Fibroblast of lung (primary cell): ENCODE measurements around the gene SLC1A7. TPM values are rescaled to one million over a fixed set of nuclear protein-coding genes. Genes with fewer than 3 reads are reported as not detected.

Experiments
- DNase-seq, 2 donors: peaks; one replicate each; pipeline versions ENCODE4 v3.0.0 to v3.0.0-alpha.2; 2010; ENCODE audit warnings: low read depth in 2 of 2
- H2AFZ ChIP-seq: 2 replicates; pipeline ENCODE4 v1.5.1; 2012; ENCODE audit warnings: low read length, control low read depth, inconsistent platforms
- H3K27ac ChIP-seq: 2 replicates; pipeline ENCODE4 v1.5.1; 2011; ENCODE audit warnings: low read length, control low read depth; ENCODE audit not compliant: insufficient read depth
- H3K27me3 ChIP-seq: 2 replicates; pipeline ENCODE4 v1.5.1; 2011; ENCODE audit warnings: mild to moderate bottlenecking, low read length; ENCODE audit not compliant: control insufficient read depth, insufficient read depth
- H3K36me3 ChIP-seq: 2 replicates; pipeline ENCODE4 v1.5.1; 2011; ENCODE audit warnings: low read length; ENCODE audit not compliant: control insufficient read depth, insufficient read depth
- H3K4me1 ChIP-seq: 2 replicates; pipeline ENCODE4 v1.5.1; 2011; ENCODE audit warnings: low read length; ENCODE audit not compliant: control insufficient read depth, insufficient read depth; ENCODE audit errors: extremely low read depth
- H3K4me2 ChIP-seq: 2 replicates; pipeline ENCODE4 v1.5.1; 2011; ENCODE audit warnings: low read length, control low read depth; ENCODE audit not compliant: insufficient read depth; ENCODE audit errors: extremely low read depth
- H3K4me3 ChIP-seq, 4 experiments: fragments of 200-600 bp in 1 of 4; sonication (generic) in 1 of 4; replicated peaks in 1 of 4; 2 replicates each; pipeline ENCODE4 v1.5.1; 2011 to 2016; ENCODE audit warnings: low read length in 4 of 4, low read depth in 3 of 4, mild to moderate bottlenecking in 3 of 4, control low read depth in 2 of 4, inconsistent platforms in 1 of 4, mixed read lengths in 1 of 4; ENCODE audit not compliant: insufficient read depth in 1 of 4; ENCODE audit errors: control extremely low read depth in 1 of 4
- H3K79me2 ChIP-seq: 2 replicates; pipeline ENCODE4 v1.5.1; 2012; ENCODE audit warnings: mild to moderate bottlenecking, low read length, inconsistent platforms; ENCODE audit not compliant: control insufficient read depth, insufficient read depth
- H3K9ac ChIP-seq: 2 replicates; pipeline ENCODE4 v1.5.1; 2011; ENCODE audit warnings: mild to moderate bottlenecking, low read length, control low read depth; ENCODE audit not compliant: insufficient read depth
- H3K9me3 ChIP-seq: 2 replicates; pipeline ENCODE4 v1.5.1; 2012; ENCODE audit warnings: low read depth, low read length; ENCODE audit not compliant: control insufficient read depth, insufficient read depth
- H4K20me1 ChIP-seq: 2 replicates; pipeline ENCODE4 v1.5.1; 2011; ENCODE audit warnings: low read length; ENCODE audit not compliant: control insufficient read depth, insufficient read depth; ENCODE audit errors: extremely low read depth
- CTCF ChIP-seq, 2 donors: IDR thresholded peaks in 1 of 2; conservative IDR thresholded peaks in 1 of 2; 1 replicate in 1 of 2; 2 replicates in 1 of 2; pipeline ENCODE4 v1.5.1; 2011 to 2012; ENCODE audit warnings: low read length in 2 of 2, control low read depth in 1 of 2, inconsistent platforms in 1 of 2, low read depth in 1 of 2, mild to moderate bottlenecking in 1 of 2
- EZH2 ChIP-seq: IDR thresholded peaks from 2 replicates; pipeline ENCODE4 v1.5.1; 2012; ENCODE audit warnings: low read length, control low read depth, mild to moderate bottlenecking; ENCODE audit errors: missing control alignments
- polyA plus RNA-seq, 2 donors: library from polyadenylated mRNA; depleted of rRNA in 1 of 2; stranded (reverse) in 1 of 2; unstranded in 1 of 2; fragments of >200 nt; gene quantifications; 2 replicates each; pipeline ENCODE4 v1.2.1, GENCODE V29; 2011 to 2012; ENCODE audit warnings: missing spikeins in 1 of 2
- total RNA-seq: library from RNA; depleted of rRNA; stranded (reverse); fragments of >200 nt; gene quantifications from 2 replicates; pipeline ENCODE4 v1.2.1, GENCODE V29; 2014

Gene SLC1A7
- total and polyA plus RNA-seq, 2 donors (not counting 1 experiment from before 2014, with no cell fraction given): 0.15 to 0.33 TPM

DNA sequence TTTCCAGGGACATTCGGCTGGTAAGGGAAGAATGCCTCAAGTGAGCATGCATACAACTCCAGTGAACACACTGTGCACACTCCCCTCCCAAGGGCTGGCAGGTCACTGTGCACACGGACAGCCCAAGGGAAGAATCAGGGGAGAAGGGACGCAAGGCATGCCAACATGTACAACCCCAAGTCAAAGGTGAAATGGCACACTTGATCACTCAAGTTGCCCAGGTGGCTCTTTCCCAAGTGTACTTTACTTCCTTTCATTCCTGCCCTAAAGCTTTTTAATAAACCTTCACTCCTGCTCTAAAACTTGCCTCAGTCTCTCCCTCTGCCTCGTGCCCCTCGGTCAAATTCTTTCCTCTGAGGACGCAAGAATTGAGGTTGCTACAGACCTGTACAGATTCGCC lies 13.5 kb upstream of the SLC1A7 start:
- no peak for TF ChIP-seq CTCF (conservative IDR thresholded peaks at IDR 0.05 in 1 of 2, IDR thresholded peaks at IDR 0.05 in 1 of 2; ENCODE audit: low read depth in 1 of 2, low read length in 2 of 2)
- no peak for TF ChIP-seq EZH2
- H3K4me1 ChIP-seq: no peaks in the 10 kb centered on the region

GRCh38 chr1:53155534-53155933 lies 13.1 kb upstream of the SLC1A7 start:
- Histone ChIP-seq H3K4me1 (no peaks in the 10 kb centered on the region), H3K36me3 (no peaks in the 10 kb centered on the region), H3K27me3 (no peaks in the 10 kb centered on the region), H3K9ac (no peak overlapping the region), H3K27ac (no peak overlapping the region), H3K4me3 (no peak overlapping the region), H3K9me3 (no peaks in the 10 kb centered on the region), H2AFZ (no peak overlapping the region), H3K4me2 (no peak overlapping the region), H3K79me2 (no peaks in the 10 kb centered on the region), H4K20me1 (no peaks in the 10 kb centered on the region)
- no peak for DNase-seq
- no peak for TF ChIP-seq EZH2
- TF ChIP-seq CTCF (conservative IDR thresholded peaks at IDR 0.05 in 1 of 2, IDR thresholded peaks at IDR 0.05 in 1 of 2; ENCODE audit: low read depth in 1 of 2, low read length in 2 of 2): no peak

More for the DNA sequence above, 13.5 kb upstream of the SLC1A7 start:
- Histone ChIP-seq H3K27ac (no peak overlapping the region), H3K36me3 (no peaks in the 10 kb centered on the region), H3K4me3 (no peak overlapping the region), H4K20me1 (no peaks in the 10 kb centered on the region), H3K9me3 (no peaks in the 10 kb centered on the region), H3K27me3 (no peaks in the 10 kb centered on the region), H3K9ac (no peak overlapping the region), H2AFZ (no peak overlapping the region), H3K79me2 (no peaks in the 10 kb centered on the region), H3K4me2 (no peak overlapping the region)
- no peak for DNase-seq

DNA sequence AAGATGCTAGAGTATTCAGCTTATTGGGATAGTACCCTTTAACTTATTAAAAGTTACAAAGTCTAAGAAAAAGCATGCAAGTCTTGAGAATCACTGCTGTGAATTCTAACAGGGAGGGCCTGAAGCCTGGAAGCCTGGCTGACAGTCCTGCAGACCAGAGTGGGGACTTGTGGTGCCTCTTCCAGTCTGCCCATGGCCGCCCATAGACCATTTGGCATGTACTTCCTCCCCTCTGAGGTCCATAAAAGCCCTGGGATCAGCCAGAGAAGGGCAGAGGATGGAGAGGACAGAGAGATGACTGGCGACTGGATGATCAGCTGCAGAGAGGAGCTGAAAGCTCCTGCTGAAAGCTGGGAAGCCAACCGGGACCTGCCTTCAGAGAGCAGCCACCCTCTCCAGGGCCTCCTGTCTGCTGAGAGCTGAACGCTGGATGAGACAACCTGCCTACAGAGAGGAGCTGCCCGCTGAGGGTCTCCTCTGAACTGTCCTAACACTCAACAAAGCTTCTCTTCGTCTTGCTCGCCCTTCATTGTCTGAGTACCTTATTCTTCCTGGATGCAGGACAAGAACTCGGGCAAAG lies 12.5 kb upstream of the SLC1A7 start:
- no peaks in the 10 kb centered on the region for H4K20me1 ChIP-seq
- no peak overlapping the region for H3K27ac ChIP-seq
- no peaks in the 10 kb centered on the region for H3K4me1 ChIP-seq
- peak overlapping the region; percentile 17 for H2AFZ ChIP-seq
- no peaks in the 10 kb centered on the region for H3K79me2 ChIP-seq
- no peak for DNase-seq
- no peak overlapping the region for H3K4me2 ChIP-seq
- no peak overlapping the region for H3K9ac ChIP-seq
- TF ChIP-seq EZH2: no peak
- TF ChIP-seq CTCF (conservative IDR thresholded peaks at IDR 0.05 in 1 of 2, IDR thresholded peaks at IDR 0.05 in 1 of 2; ENCODE audit: low read depth in 1 of 2, low read length in 2 of 2): no peak
- no peaks in the 10 kb centered on the region for H3K9me3 ChIP-seq
- no peaks in the 10 kb centered on the region for H3K36me3 ChIP-seq
- H3K27me3 ChIP-seq: no peaks in the 10 kb centered on the region
- H3K4me3 ChIP-seq: no peak overlapping the region
